Prostate gland (tissue), 2 donors: ENCODE results near the gene HNRNPM.

Experiments
- CTCF ChIP-seq, 4 experiments: fragments of 200-600 bp in 2 of 4; fragments of 450-650 bp in 2 of 4; sonication (generic) in 2 of 4; IDR thresholded peaks; 1 replicate in 3 of 4; 2 replicates in 1 of 4; pipeline ENCODE4 v1.5.1; 2016 to 2019; ENCODE audit warnings: antibody characterized with exemption in 4 of 4, mild to moderate bottlenecking in 2 of 4, moderate library complexity in 2 of 4
- POLR2A ChIP-seq: fragments of 450-650 bp; IDR thresholded peaks from one replicate; pipeline ENCODE4 v1.6.1; 2016; ENCODE audit warnings: antibody characterized with exemption, mild to moderate bottlenecking
- POLR2AphosphoS5 ChIP-seq: sonication (generic); formaldehyde crosslinking; IDR thresholded peaks from one replicate; pipeline ENCODE4 v1.6.1; 2017; ENCODE audit warnings: antibody characterized with exemption

GRCh38 chr19:8490395-8490760, 45.6 kb downstream of the HNRNPM start:
- TF ChIP-seq POLR2AphosphoS5 (no peak), CTCF (IDR thresholded peaks at IDR 0.05) (no peak), POLR2A (no peak)
